C1 segment of cervical spinal cord (tissue), 14 donors: ENCODE measurements around the gene CLMP.

ENCODE experiments used
- DNase-seq, 14 donors: peaks; one replicate each; lab custom pipeline; 2025; lab: John Stamatoyannopoulos, UW

Gene CLMP

GRCh38 chr11:123190518-123190917 is 4.5 kb downstream of the CLMP start:
- no peak for DNase-seq

DNA sequence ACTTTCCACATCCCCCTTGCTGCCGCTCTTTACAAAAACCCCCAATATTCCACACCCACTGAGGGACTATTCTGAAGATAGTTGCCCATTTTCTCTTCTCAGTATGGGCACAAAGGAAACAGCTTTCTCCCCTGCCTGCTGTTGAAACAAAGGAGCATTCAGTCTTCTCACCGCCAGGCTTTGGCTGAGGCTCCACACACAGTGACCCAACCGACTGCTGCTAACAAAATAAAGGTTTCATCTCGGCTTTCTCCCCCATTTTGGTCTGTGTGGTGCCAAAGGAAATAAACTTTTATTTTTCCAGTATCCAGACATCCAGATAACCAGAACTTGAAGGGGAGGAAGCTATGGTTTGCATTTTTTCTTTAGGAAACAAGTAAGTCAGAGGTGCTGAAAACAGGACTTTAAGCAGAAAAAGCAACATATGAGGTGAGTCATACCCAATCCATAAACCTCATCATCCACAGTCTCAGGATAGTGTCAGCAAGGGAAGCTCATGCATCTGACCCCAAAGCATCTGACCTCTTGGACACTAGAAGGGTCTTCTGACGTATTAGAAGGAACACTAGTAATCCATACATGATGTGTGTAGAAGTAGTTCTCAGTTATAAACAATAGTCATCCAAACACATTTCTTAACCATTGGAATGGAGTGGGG is 6.4 kb downstream of the CLMP start:
- peak in 8 of 14 donors; percentile 9 to 44 (median 29) for DNase-seq

DNA sequence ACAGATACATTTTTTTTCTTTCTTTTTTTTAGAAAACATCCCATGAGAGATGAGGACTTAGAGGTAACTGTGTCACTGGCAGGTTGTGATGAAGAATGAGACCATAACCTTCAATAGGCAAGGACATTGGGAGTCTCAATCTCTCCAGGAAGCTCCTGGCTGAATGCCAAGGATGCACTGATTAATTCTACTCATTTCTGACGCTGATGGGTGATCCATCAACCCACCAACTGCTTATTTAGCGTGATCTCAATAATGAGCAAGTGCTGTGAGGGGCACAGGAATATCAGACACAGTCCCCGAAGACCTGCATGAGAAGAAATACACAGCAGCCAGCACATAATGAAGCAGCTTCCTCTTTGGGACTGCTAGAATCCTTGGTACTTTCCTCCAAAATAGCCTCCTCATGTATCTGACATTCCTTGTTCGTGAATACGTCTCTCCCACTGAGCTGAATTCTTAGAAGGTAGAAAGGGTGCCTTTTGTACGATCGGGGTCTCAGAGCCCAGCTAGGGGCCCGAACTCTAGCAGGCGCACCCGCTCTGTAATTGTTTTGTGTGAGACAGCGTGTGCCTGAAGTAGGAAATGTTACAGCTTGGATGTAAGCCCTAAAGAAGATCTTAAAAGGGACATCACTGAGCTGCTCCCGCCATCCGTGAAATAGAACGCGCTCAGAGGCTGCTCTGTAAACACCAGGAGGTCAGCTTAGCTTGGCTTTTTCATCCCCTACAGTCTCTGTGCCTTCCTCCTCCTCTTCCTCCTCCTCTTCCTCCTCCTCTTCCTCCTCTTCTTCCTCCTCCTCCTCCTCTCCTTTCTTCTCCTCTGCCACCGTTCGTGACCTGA is 7.2 kb downstream of the CLMP start:
- DNase-seq = peak in 5 of 14 donors; percentile 17 to 51 (median 29)

DNA sequence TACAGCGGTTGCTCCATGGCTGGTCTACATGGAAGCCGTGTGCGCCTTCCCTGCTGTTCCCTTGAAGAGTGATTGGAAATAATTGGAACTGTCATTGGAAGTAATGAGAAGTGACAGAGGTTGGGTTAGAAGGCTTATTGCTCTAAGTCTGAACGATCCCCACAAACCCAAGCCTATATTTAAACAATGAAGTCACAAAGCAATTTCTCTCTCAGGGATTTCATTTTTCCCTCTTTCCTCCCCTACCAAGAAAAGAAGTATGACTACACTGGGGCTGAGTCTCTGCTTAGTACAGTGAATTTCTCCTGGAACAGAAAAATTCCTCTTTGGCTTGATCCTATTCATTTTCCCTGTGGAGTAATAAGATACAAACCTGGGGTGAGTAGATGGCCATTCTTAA is 7.8 kb downstream of the CLMP start:
- no peak for DNase-seq

DNA sequence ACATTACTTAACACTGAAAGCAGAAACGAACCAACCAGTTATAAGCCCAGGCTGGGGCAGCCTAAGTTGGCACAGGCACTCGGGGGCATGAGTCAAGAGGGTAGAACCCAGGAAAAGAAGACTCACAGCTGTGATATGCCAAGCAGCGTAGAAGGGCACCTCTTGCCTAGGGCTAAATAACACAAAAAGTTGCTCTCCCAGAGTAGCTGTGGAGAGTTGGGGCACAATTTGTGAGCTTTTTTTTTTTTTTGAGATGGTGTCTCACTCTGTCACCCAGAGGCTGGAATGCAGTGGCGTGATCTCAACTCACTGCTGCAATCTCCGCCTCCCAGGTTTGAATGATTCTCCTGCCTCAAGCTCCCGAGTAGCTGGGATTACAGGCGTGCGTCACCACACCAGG is 8.8 kb downstream of the CLMP start:
- no peak for DNase-seq

DNA sequence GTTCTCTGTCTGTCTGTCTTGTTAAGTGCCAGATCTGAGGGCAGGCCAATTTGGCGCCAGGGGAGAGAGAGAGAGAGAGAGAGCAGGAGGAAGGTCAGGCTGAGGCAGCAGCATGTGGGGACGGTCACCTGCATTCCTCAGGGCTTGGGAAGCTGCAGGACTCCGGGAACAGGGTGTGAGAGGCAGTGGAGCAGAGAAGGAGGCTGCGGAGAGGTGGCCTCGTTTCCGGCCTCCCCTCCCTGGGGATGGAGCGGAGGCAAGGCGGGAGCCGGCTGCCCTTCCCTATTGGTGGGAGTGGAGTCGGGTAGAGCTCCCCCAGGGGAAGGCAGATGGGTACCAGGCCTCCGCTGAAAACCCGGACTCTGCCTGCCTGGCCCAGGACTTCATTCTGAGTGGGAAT is 9.7 kb downstream of the CLMP start:
- DNase-seq = no peak

DNA sequence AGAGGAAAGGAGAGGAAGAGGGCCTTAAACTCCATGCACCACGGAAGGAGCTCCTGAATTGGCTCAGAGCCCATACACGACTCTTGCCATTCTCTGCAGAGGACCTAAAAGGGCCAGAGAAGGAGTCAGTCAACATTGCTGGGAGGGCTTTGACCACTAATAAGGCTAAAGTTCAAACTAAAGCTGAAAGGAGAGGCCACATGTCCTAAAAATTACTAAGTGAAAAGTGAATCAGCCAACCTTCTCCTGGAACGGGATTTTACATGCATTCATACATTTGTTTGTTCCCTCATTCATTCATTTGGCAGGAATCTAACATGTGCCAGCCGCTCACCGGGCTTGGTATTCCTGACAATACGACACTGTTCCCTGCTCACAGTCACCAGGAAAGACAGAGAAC is 10.5 kb downstream of the CLMP start:
- DNase-seq = no peak

DNA sequence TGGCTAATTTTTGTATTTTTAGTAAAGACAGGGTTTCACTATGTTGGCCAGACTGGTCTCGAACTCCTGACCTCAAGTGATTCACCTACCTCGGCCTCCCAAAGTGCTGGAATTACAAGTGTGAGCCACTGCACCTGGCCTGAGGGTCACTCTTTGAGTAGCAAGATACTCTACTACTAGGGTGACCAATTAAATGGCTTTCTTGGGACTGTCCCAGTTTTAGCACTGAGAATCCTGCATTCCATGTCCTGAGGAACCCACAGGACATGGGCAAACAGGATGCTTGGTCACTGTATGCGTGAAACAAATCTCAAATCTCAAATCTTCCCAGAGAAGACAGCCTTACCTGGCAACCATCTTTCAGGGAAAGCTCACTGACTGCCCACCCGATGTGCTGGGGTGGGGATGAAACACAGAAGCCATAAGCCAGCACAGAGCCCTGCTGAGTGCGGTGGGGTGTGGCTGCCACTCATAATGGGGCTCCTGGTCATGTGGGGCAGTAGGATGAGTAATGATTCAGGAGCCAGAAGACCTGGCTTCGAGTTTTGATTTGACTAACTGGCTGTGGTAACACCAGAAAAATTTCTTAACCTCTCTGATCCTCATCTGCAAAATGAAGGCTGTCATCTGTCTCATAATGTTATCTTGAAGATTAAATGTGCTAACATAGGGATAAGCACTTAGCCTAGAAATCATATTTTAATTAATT is 11.5 kb downstream of the CLMP start:
- no peak for DNase-seq

DNA sequence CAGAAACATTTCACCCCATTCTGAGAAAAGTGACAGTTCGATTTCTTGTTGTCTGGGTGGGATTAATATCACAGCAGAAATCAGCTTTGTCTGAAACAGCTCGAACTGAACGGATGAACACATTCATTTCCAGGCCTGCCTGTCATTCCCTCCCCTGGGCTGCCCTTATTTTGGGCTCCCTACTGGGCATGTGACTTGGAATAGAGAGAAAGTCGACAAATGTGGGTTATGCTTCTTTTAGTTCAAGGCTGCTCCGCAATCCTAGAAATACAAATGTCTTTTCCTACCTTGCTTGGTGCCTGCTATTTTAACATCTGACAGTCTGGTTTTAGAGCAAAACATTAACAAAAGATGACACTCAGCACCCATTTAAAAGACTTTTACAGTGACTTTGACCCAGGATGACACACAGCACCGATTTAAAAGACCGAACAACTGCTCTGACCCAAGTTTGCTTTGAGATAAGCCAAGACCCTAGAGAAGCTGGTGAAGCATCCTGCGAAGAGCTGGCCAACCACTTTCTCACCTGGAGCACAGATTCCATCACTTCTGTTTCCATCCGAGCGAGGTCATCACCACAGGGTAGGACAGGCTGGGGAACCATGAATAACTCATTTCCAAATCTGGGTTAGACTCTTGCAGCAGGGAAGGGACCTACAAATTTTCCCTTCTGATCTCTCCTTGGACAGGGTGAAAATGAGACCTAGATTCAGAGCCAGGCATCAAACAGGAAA is 13.1 kb downstream of the CLMP start:
- DNase-seq = no peak

DNA sequence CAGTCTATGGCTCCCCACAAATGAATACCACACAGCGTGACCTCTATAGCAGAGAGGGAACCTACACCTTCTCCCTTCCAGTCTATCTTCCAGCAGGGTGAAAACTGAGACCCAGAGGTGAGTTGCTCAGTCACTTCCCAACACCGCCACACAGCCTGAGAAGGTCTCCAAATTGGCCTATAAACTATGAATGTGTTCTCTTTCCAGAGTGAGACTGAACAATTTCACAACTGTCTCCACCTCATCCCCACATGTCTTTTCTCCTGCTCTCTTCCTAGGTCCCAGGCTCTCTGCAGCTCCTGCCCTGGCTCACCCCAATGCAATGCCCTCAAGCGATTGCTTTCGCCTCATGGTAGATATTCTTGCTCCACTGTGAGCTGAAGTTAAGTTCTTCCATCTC is 14.0 kb downstream of the CLMP start:
- no peak for DNase-seq

GRCh38 chr11:123180574-123180973 is 14.5 kb downstream of the CLMP start:
- DNase-seq = no peak

- no peak for DNase-seq
Observed at GRCh38 chr11:123180166-123180565, 14.9 kb downstream of the CLMP start.

DNA sequence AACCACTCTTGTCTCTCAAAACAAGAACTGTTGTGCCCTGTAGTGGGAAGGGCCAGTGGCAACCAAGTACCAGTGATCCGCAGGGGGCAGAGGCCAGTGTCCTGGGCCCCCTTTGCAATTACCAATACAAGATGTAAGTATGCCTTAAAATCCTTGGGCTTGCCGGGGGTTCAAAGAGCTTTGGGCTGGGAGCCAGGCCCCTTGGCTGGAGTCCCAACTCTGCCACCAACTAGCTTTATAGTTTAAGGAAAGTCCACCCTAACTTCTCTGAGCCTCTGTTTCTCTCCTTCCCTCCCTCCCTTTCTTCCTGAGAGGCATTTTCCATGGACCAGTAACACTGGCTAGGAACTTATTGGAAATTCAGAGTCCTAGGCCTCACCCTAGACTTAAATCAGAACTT is 15.5 kb downstream of the CLMP start:
- DNase-seq = no peak

GRCh38 chr11:123178186-123178585 is 16.9 kb downstream of the CLMP start:
- no peak for DNase-seq

DNA sequence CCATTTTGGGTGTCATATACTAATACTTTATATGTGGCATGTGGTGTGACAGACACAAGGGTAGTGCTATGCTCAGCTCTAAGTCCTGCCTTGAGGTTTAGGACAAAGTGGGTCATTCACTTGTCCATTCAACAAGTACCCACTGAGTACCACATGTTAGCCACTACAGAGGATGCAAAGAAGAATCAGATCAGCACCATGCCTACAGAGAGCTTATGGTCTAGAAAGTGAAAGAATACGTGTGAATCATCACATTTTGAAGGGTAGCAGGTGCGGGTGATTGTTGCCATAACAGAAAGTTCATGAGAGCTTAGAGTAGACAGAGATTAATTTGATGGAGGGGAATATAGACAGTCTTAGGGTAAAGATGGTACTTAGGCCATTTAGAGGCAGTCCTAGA is 18.3 kb downstream of the CLMP start:
- no peak for DNase-seq

DNA sequence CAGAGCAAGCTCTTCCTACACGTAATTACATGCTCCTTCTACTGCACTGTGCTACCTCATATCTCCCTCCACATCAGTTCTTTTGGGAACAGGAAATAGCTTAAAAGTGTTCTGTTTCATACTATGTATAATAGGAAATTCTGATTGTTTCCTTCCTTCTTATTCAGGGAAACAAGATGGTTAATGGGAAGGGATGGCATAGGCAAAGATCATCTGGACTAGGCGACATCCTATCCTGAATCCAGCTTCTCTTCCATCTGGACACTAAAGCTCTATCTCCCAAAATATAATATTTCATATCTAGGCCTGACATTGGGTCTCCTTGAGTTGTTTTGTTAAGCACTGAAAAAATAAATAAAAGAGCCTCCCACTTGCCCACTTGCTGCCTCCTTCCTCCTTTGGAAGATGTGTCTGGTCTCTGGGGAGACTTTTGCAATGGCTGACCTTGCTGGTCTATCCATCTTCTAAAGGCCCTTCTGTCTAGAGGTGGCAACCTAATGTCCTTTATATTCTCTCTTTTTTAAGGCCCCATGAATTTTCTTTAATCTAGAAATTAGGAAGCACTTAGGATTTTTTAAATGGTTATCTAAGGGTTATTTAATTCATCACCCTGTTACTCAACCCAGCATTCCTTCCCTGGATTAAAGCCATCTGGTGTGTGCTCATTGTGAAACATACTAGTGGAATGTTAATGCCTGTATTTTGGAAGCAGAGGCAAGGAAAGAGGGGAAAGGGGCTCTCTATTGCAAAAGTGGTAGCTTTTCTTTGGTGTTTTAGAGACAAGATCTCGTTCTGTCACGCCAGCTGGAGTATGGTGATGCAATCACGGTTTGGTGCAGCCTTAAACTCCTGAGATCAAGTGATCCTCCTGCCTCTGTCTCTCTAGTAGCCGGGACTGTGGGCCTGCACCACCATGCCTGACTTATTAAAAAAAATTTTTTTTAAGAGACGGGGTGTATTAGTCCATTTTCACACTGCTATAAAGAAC is 20.6 kb downstream of the CLMP start:
- no peak for DNase-seq

- DNase-seq = no peak
Observed at GRCh38 chr11:123173856-123174186, 21.2 kb downstream of the CLMP start.

DNA sequence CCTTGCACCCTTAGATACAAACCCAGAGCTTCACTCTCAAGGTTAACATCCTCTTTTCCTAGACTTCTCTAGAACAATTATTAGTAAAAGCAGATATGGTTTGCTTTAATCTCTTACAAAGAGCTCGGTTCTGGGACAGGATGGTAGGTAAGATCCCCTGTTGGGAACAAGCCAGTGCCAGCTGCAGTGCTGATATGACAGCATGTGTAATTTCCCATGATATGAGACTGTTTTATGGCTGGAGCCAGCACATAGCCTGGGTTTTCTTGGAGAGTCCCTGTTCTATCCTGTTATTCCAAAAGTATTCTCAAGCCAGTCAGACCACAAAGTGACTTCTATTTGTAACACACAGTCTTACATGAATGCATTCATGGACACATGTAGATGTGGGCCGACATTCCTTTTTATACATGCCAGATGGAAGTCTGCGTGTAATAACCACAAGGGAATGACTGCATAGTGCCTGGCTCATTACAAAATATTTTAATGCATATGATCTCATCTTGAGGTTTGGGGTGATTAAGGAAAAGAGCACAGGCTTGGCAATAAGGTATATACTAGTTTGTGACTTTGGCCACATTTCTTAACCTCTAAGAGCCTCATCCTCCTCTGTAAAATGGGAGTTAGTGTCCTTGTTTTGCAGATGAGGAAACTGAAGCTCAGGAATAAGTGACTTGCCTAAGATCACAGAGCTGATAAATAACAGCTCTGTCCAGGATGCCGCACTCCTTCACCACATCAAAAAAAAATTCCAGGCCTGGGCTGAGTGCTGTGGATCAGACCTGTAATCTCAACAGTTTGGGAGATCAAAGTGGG is 21.8 kb downstream of the CLMP start:
- DNase-seq = no peak

- no peak for DNase-seq
Observed at GRCh38 chr11:123170929-123171328, 24.1 kb downstream of the CLMP start.

- no peak for DNase-seq
Observed at GRCh38 chr11:123169821-123170220, 25.2 kb downstream of the CLMP start.
